ENCODE results near the gene NF2.
"Not testable (repeated sequence)": the region's sequence is repeated elsewhere in the genome, so short reads cannot be mapped to it uniquely, and the experiment has no call there.

NF2 gene

DNA sequence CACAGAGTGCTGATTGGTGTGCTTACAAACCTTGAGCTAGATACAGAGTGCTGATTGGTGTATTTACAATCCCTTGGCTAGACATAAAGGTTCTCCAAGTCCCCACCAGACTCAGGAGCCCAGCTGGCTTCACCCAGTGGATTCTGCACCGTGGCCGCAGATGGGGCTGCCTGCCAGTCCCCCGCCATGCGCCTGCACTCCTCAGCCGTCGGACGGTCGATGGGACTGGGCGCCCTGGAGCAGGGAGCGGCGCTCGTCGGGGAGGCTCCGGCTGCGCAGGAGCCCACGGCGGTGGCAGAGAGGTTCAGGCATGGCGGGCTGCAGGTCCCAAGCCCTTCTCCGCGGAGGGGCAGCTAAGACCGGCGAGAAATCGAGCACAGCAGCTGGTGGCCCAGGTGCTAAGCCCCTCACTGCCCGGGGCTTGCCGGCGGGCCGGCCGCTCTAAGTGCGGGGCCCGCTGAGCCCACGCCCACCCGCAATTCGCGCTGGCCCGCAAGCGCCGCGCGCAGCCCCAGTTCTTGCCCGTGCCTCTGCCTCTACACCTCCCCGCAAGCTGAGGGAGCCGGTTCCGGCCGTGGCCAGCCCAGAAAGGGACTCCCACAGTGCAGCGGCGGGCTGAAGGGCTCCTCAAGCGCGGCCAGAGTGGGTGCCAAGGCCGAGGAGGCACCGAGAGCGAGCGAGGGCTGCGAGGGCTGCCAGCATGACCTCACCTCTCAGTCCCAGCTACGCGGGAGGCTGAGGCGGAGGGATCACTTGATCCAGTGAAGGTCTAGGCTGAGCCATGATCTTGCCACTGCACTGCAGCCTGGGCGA is 5.4 kb upstream of the NF2 start:
- H3K36me3 ChIP-seq (ENCODE audit: control insufficient read depth in 1 of 2, insufficient read depth in 2 of 2, low read depth in 1 of 2, low read length in 2 of 2); H2BK15ac ChIP-seq (ENCODE audit: low read depth, poor library complexity, severe bottlenecking); DNase-seq; H3K27me3 ChIP-seq (ENCODE audit: control insufficient read depth in 1 of 2, insufficient read depth in 1 of 2, low read length in 2 of 2); H3K14ac ChIP-seq (ENCODE audit: low read length in 2 of 2); H3K79me1 ChIP-seq (replicated peaks; ENCODE audit: low read length, poor library complexity, severe bottlenecking); H3K4me2 ChIP-seq (ENCODE audit: low read length, poor library complexity, severe bottlenecking); H3K9me3 ChIP-seq (ENCODE audit: control insufficient read depth, low read length); H2AFZ ChIP-seq (ENCODE audit: low read depth, low read length); H2BK12ac ChIP-seq (ENCODE audit: low read length in 2 of 2); H2BK5ac ChIP-seq (ENCODE audit: low read depth, low read length, poor library complexity, severe bottlenecking); H3K27ac ChIP-seq (ENCODE audit: low read length, poor library complexity, severe bottlenecking); H2AK5ac ChIP-seq (ENCODE audit: low read length, severe bottlenecking); H3K9ac ChIP-seq (ENCODE audit: low read length); H3K18ac ChIP-seq (ENCODE audit: low read depth in 1 of 2, low read length in 2 of 2); H3K4ac ChIP-seq (ENCODE audit: low read depth in 1 of 2, low read length in 2 of 2); H3K23ac ChIP-seq (ENCODE audit: low read length in 2 of 2); H3K4me1 ChIP-seq (ENCODE audit: control insufficient read depth, insufficient read depth, low read depth, low read length); H2BK120ac ChIP-seq (ENCODE audit: low read depth, low read length); H4K91ac ChIP-seq (ENCODE audit: low read length); H3K4me3 ChIP-seq (ENCODE audit: insufficient read depth in 1 of 2, low read depth in 1 of 2, low read length in 2 of 2): not testable (repeated sequence)
- 80% methylated on average over 52 of the region's 57 CpGs for WGBS
- peak overlapping the region; percentile 28 for H4K8ac ChIP-seq (ENCODE audit: low read length)

DNA sequence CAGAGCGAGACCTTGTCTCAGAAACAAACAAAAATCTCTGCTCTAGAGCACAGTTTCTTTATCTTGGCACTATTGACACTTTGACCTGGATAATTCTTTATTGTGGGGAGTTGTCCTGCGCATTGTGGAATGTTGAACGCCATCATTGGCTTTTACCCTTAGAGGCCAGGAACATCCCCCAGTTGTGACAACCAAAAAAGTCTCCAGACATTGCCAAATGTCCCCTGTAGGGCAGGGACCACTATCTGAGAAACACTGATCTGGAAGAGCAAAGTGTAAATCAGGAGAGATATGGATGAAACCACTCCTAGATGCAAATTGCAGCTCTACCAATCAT is 4.8 kb upstream of the NF2 start:
- Histone ChIP-seq H2AK5ac (ENCODE audit: low read length, severe bottlenecking) (no peak overlapping the region), H3K9ac (ENCODE audit: low read length) (no peak overlapping the region), H3K14ac (ENCODE audit: low read length in 2 of 2) (no peak overlapping the region), H2BK15ac (ENCODE audit: low read depth, poor library complexity, severe bottlenecking) (no peak overlapping the region), H2BK120ac (ENCODE audit: low read depth, low read length) (no peak overlapping the region), H3K4me2 (ENCODE audit: low read length, poor library complexity, severe bottlenecking) (no peak overlapping the region), H4K91ac (ENCODE audit: low read length) (no peak overlapping the region), H3K23ac (ENCODE audit: low read length in 2 of 2) (no peak overlapping the region), H3K18ac (ENCODE audit: low read depth in 1 of 2, low read length in 2 of 2) (no peak overlapping the region), H3K9me3 (ENCODE audit: control insufficient read depth, low read length) (no peaks in the 10 kb centered on the region), H3K79me1 (replicated peaks; ENCODE audit: low read length, poor library complexity, severe bottlenecking) (no peaks in the 10 kb centered on the region), H2BK12ac (ENCODE audit: low read length in 2 of 2) (no peak overlapping the region), H3K27ac (ENCODE audit: low read length, poor library complexity, severe bottlenecking) (no peak overlapping the region), H3K36me3 (ENCODE audit: control insufficient read depth in 1 of 2, insufficient read depth in 2 of 2, low read depth in 1 of 2, low read length in 2 of 2) (no peaks in the 10 kb centered on the region), H3K4me3 (ENCODE audit: insufficient read depth in 1 of 2, low read depth in 1 of 2, low read length in 2 of 2) (no peak overlapping the region), H2AFZ (ENCODE audit: low read depth, low read length) (no peak overlapping the region), H2BK5ac (ENCODE audit: low read depth, low read length, poor library complexity, severe bottlenecking) (no peak overlapping the region), H4K8ac (ENCODE audit: low read length) (no peak overlapping the region), H3K4ac (ENCODE audit: low read depth in 1 of 2, low read length in 2 of 2) (no peak overlapping the region), H3K4me1 (ENCODE audit: control insufficient read depth, insufficient read depth, low read depth, low read length) (peaks cover 9% of the 10 kb centered on the region), H3K27me3 (ENCODE audit: control insufficient read depth in 1 of 2, insufficient read depth in 1 of 2, low read length in 2 of 2) (no peaks in the 10 kb centered on the region)
- 93% methylated on average over 2 of the region's 3 CpGs for WGBS
- no peak for DNase-seq

DNA sequence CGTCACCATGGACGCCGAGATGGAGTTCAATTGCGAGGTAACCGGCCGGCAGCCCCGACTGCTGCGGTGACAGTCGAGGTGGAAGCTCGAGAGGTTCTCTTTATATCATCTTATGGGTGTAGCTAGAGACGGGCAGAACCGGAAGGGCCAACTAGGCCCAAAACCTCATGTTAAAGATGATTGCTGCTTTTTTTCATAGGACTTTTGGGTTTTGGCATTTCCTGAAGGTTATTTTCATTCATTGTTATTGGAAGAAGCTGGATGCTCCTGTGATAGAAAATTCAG is 585 bp downstream of the NF2 start:
- peak overlapping the region; percentile 95 for H4K8ac ChIP-seq (ENCODE audit: low read length)
- H2BK15ac ChIP-seq (ENCODE audit: low read depth, poor library complexity, severe bottlenecking): no peak overlapping the region
- H2AK5ac ChIP-seq (ENCODE audit: low read length, severe bottlenecking): no peak overlapping the region
- peak overlapping the region; percentile 97 for H2BK5ac ChIP-seq (ENCODE audit: low read depth, low read length, poor library complexity, severe bottlenecking)
- peak overlapping the region; percentile 82 for H3K4me2 ChIP-seq (ENCODE audit: low read length, poor library complexity, severe bottlenecking)
- no peak overlapping the region for H3K14ac ChIP-seq (ENCODE audit: low read length in 2 of 2)
- peaks cover 16% of the 10 kb centered on the region for H3K4me1 ChIP-seq (ENCODE audit: control insufficient read depth, insufficient read depth, low read depth, low read length)
- H3K36me3 ChIP-seq (ENCODE audit: control insufficient read depth in 1 of 2, insufficient read depth in 2 of 2, low read depth in 1 of 2, low read length in 2 of 2): peaks cover 11% of the 10 kb centered on the region in 2 experiments
- H3K27ac ChIP-seq (ENCODE audit: low read length, poor library complexity, severe bottlenecking): peak overlapping the region; percentile 58
- peak overlapping the region; percentile 91 for H3K9ac ChIP-seq (ENCODE audit: low read length)
- H2AFZ ChIP-seq (ENCODE audit: low read depth, low read length): peak overlapping the region; percentile 88
- H3K79me1 ChIP-seq (replicated peaks; ENCODE audit: low read length, poor library complexity, severe bottlenecking): no peaks in the 10 kb centered on the region
- H3K18ac ChIP-seq (ENCODE audit: low read depth in 1 of 2, low read length in 2 of 2): peak overlapping the region; percentile 89 to 93
- H2BK120ac ChIP-seq (ENCODE audit: low read depth, low read length): peak overlapping the region; percentile 73
- no peaks in the 10 kb centered on the region for H3K27me3 ChIP-seq (ENCODE audit: control insufficient read depth in 1 of 2, insufficient read depth in 1 of 2, low read length in 2 of 2)
- H3K9me3 ChIP-seq (ENCODE audit: control insufficient read depth, low read length): no peaks in the 10 kb centered on the region
- H2BK12ac ChIP-seq (ENCODE audit: low read length in 2 of 2): peak overlapping the region in 1 of 2 experiments; percentile 78
- H4K91ac ChIP-seq (ENCODE audit: low read length): peak overlapping the region; percentile 34
- H3K4me3 ChIP-seq (ENCODE audit: insufficient read depth in 1 of 2, low read depth in 1 of 2, low read length in 2 of 2): peak overlapping the region; percentile 87 to 91
- DNase-seq: no peak
- peak overlapping the region in 1 of 2 experiments; percentile 63 for H3K23ac ChIP-seq (ENCODE audit: low read length in 2 of 2)
- WGBS: under 1% methylated on average over 12 of the region's 12 CpGs
- peak overlapping the region; percentile 75 to 89 for H3K4ac ChIP-seq (ENCODE audit: low read depth in 1 of 2, low read length in 2 of 2)

DNA sequence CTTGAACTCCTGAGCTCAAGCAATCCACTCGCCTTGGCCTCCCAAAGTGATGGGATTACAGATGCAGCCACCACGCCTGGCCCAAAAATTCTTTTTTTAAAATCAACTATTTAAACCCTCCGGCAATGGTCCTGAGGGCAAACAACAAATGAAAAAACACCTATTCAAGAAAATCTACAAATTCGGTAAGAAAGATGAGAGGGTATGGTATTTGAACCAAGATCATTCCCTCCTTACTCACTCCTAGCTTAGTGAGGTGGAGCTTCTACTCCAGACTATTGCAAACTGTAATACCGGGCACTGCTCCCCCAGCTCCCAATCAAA is 2.1 kb downstream of the NF2 start:
- Histone ChIP-seq H3K79me1 (replicated peaks; ENCODE audit: low read length, poor library complexity, severe bottlenecking) (no peaks in the 10 kb centered on the region), H2BK120ac (ENCODE audit: low read depth, low read length) (no peak overlapping the region), H3K14ac (ENCODE audit: low read length in 2 of 2) (no peak overlapping the region), H3K27ac (ENCODE audit: low read length, poor library complexity, severe bottlenecking) (peak overlapping the region; percentile 44), H2AK5ac (ENCODE audit: low read length, severe bottlenecking) (no peak overlapping the region), H3K4me2 (ENCODE audit: low read length, poor library complexity, severe bottlenecking) (peak overlapping the region; percentile 53), H3K4me3 (ENCODE audit: insufficient read depth in 1 of 2, low read depth in 1 of 2, low read length in 2 of 2) (peak overlapping the region; percentile 49 to 87), H3K18ac (ENCODE audit: low read depth in 1 of 2, low read length in 2 of 2) (no peak overlapping the region), H2BK12ac (ENCODE audit: low read length in 2 of 2) (no peak overlapping the region), H3K23ac (ENCODE audit: low read length in 2 of 2) (no peak overlapping the region), H3K9ac (ENCODE audit: low read length) (peak overlapping the region; percentile 91), H3K4me1 (ENCODE audit: control insufficient read depth, insufficient read depth, low read depth, low read length) (peaks cover 16% of the 10 kb centered on the region), H3K27me3 (ENCODE audit: control insufficient read depth in 1 of 2, insufficient read depth in 1 of 2, low read length in 2 of 2) (no peaks in the 10 kb centered on the region), H3K36me3 (ENCODE audit: control insufficient read depth in 1 of 2, insufficient read depth in 2 of 2, low read depth in 1 of 2, low read length in 2 of 2) (peaks cover 11% of the 10 kb centered on the region in 2 experiments), H2AFZ (ENCODE audit: low read depth, low read length) (no peak overlapping the region), H4K91ac (ENCODE audit: low read length) (no peak overlapping the region), H4K8ac (ENCODE audit: low read length) (no peak overlapping the region), H3K4ac (ENCODE audit: low read depth in 1 of 2, low read length in 2 of 2) (no peak overlapping the region), H2BK15ac (ENCODE audit: low read depth, poor library complexity, severe bottlenecking) (no peak overlapping the region), H2BK5ac (ENCODE audit: low read depth, low read length, poor library complexity, severe bottlenecking) (no peak overlapping the region), H3K9me3 (ENCODE audit: control insufficient read depth, low read length) (no peaks in the 10 kb centered on the region)
- 87% methylated on average over 3 of the region's 5 CpGs for WGBS
- DNase-seq: no peak

Measured in mesenchymal stem cell (in vitro differentiated cells and primary cell).